IMR-90 (cell line): ENCODE results near the gene OR1M1. TPM values are rescaled to one million over a fixed set of nuclear protein-coding genes. Genes with fewer than 3 reads are reported as not detected.

ENCODE experiments used
- ATAC-seq: fragments of 200-7000 bp; cut with Tn5 transposase; 2 replicates; pipeline ENCODE4 v1.9.1; 2020; ENCODE audit warnings: low read depth, mild to moderate bottlenecking, moderate library complexity
- BruUV-seq: library from RNA; stranded (reverse); fragments of 400-500 nt; replicated peaks from 2 replicates; lab custom pipeline; 2021; lab: Mats Ljungman, UMichigan
- CTCF ChIA-PET: fragments of 300-600 bp; formaldehyde crosslinking; extraction: SDS; loops from one replicate; lab custom pipeline; 2021; ENCODE audit warnings: antibody characterized with exemption; lab: Yijun Ruan, JAX
- POLR2A ChIA-PET: fragments of 300-600 bp; sonication (Branson Sonifier 250); formaldehyde crosslinking; loops from one replicate; lab custom pipeline; 2022; ENCODE audit warnings: antibody characterized with exemption; ENCODE audit not compliant: unreplicated experiment; lab: Charles Lee
- DNase-seq: peaks from one replicate; pipeline ENCODE4 v3.0.0; 2013
- H2AFZ ChIP-seq: replicated peaks from 2 replicates; pipeline ENCODE3; 2013; ENCODE audit warnings: low read length, mild to moderate bottlenecking; ENCODE audit not compliant: poor library complexity
- H2AK5ac ChIP-seq: 2 replicates; pipeline ENCODE4 v1.6.1; 2013; ENCODE audit warnings: low read depth, low read length, inconsistent platforms
- H2AK9ac ChIP-seq: replicated peaks from 2 replicates; pipeline ENCODE3; 2013; ENCODE audit warnings: mild to moderate bottlenecking, low read depth, low read length, moderate library complexity; ENCODE audit not compliant: poor library complexity
- H2BK120ac ChIP-seq: 2 replicates; pipeline ENCODE4 v1.6.1; 2013; ENCODE audit warnings: low read depth, low read length, inconsistent platforms
- H2BK15ac ChIP-seq: 3 replicates; pipeline ENCODE4 v1.6.1; 2013; ENCODE audit warnings: low read depth, low read length, inconsistent platforms
- H2BK20ac ChIP-seq: 2 replicates; pipeline ENCODE4 v1.6.1; 2013; ENCODE audit warnings: low read depth, mild to moderate bottlenecking, inconsistent platforms, low read length, moderate library complexity
- H2BK5ac ChIP-seq: 2 replicates; pipeline ENCODE4 v1.6.1; 2013; ENCODE audit warnings: mild to moderate bottlenecking, low read depth, low read length, inconsistent platforms; ENCODE audit not compliant: poor library complexity, severe bottlenecking
- H3K14ac ChIP-seq: replicated peaks from 2 replicates; pipeline ENCODE4 v1.6.1; 2013; ENCODE audit warnings: low read depth, low read length, inconsistent platforms
- H3K18ac ChIP-seq: 2 replicates; pipeline ENCODE4 v1.6.1; 2013; ENCODE audit warnings: low read depth, low read length, control low read depth
- H3K23ac ChIP-seq: 2 replicates; pipeline ENCODE4 v1.6.1; 2013; ENCODE audit warnings: low read depth, low read length, inconsistent platforms
- H3K27ac ChIP-seq: 2 replicates; pipeline ENCODE4 v1.5.1; 2013; ENCODE audit warnings: mild to moderate bottlenecking, control low read depth, low read length; ENCODE audit not compliant: insufficient read depth
- H3K27me3 ChIP-seq: 2 replicates; pipeline ENCODE4 v1.6.1; 2013; ENCODE audit warnings: low read length; ENCODE audit not compliant: control insufficient read depth, insufficient read depth
- H3K36me3 ChIP-seq: 2 replicates; pipeline ENCODE4 v1.6.1; 2013; ENCODE audit warnings: low read length, mixed read lengths; ENCODE audit not compliant: control insufficient read depth, insufficient read depth
- H3K4ac ChIP-seq: 2 replicates; pipeline ENCODE4 v1.6.1; 2013; ENCODE audit warnings: low read depth, low read length, inconsistent platforms
- H3K4me1 ChIP-seq: 2 replicates; pipeline ENCODE4 v1.6.1; 2013; ENCODE audit warnings: low read length, mixed read lengths; ENCODE audit not compliant: control insufficient read depth, insufficient read depth
- H3K4me2 ChIP-seq: 2 replicates; pipeline ENCODE4 v1.6.1; 2013; ENCODE audit warnings: low read depth, mild to moderate bottlenecking, control low read depth, low read length, moderate library complexity
- H3K4me3 ChIP-seq: 2 replicates; pipeline ENCODE4 v1.5.1; 2013; ENCODE audit warnings: low read depth, mild to moderate bottlenecking, control low read depth, low read length, moderate library complexity; ENCODE audit not compliant: insufficient read depth
- H3K56ac ChIP-seq: 2 replicates; pipeline ENCODE4 v1.6.1; 2013; ENCODE audit warnings: low read length, inconsistent platforms; ENCODE audit not compliant: insufficient read depth; ENCODE audit errors: extremely low read depth
- H3K79me1 ChIP-seq, 2 experiments: 2 replicates each; pipeline ENCODE4 v1.6.1; 2013; ENCODE audit warnings: low read length in 2 of 2, inconsistent platforms in 1 of 2, low read depth in 1 of 2
- H3K9ac ChIP-seq: 2 replicates; pipeline ENCODE4 v1.6.1; 2013; ENCODE audit warnings: low read depth, low read length, control low read depth
- H3K9me1 ChIP-seq: 2 replicates; pipeline ENCODE4 v1.6.1; 2013; ENCODE audit warnings: low read length, inconsistent platforms; ENCODE audit not compliant: insufficient read depth
- H3K9me3 ChIP-seq: 2 replicates; pipeline ENCODE4 v1.6.1; 2013; ENCODE audit warnings: low read length; ENCODE audit not compliant: control insufficient read depth, insufficient read depth
- H4K20me1 ChIP-seq: 2 replicates; pipeline ENCODE4 v1.6.1; 2013; ENCODE audit warnings: low read length, inconsistent platforms; ENCODE audit not compliant: insufficient read depth
- H4K5ac ChIP-seq: 2 replicates; pipeline ENCODE4 v1.6.1; 2013; ENCODE audit warnings: mild to moderate bottlenecking, low read depth, low read length, control low read depth
- H4K8ac ChIP-seq, 2 experiments: 2 replicates each; pipeline ENCODE4 v1.6.1; 2013; ENCODE audit warnings: low read depth in 2 of 2, low read length in 2 of 2, control low read depth in 1 of 2, inconsistent platforms in 1 of 2
- H4K91ac ChIP-seq: 2 replicates; pipeline ENCODE4 v1.6.1; 2013; ENCODE audit warnings: low read depth, low read length, inconsistent platforms; ENCODE audit not compliant: insufficient read depth
- BHLHE40 ChIP-seq: fragments of 150-350 bp; IDR thresholded peaks from 2 replicates; pipeline ENCODE4 v1.6.1; 2016; ENCODE audit warnings: mild to moderate bottlenecking, low read depth, low read length
- CEBPB ChIP-seq: IDR thresholded peaks from 2 replicates; pipeline ENCODE4 v1.6.1; 2012; ENCODE audit warnings: low read depth, low read length, improper control_type of control experiment
- CHD1 ChIP-seq: IDR thresholded peaks from 2 replicates; pipeline ENCODE4 v1.6.1; 2012; ENCODE audit warnings: low read depth, low read length, improper control_type of control experiment
- FOS ChIP-seq: fragments of 150-350 bp; IDR thresholded peaks from 2 replicates; pipeline ENCODE4 v1.6.1; 2016; ENCODE audit warnings: low read depth, low read length
- MAZ ChIP-seq: IDR thresholded peaks from 2 replicates; pipeline ENCODE4 v1.6.1; 2012; ENCODE audit warnings: low read depth, mild to moderate bottlenecking, low read length, improper control_type of control experiment, moderate library complexity, borderline replicate concordance
- MXI1 ChIP-seq: IDR thresholded peaks from 2 replicates; pipeline ENCODE4 v1.6.1; 2012; ENCODE audit warnings: low read depth, mild to moderate bottlenecking, low read length, moderate library complexity, borderline replicate concordance
- NFE2L2 ChIP-seq: fragments of 150-350 bp; IDR thresholded peaks from 2 replicates; pipeline ENCODE4 v1.6.1; 2016; ENCODE audit warnings: low read depth, mild to moderate bottlenecking, low read length
- RCOR1 ChIP-seq: IDR thresholded peaks from 2 replicates; pipeline ENCODE4 v1.6.1; 2012; ENCODE audit warnings: mild to moderate bottlenecking, low read length, improper control_type of control experiment; ENCODE audit not compliant: insufficient replicate concordance
- SMC3 ChIP-seq: fragments of 150-350 bp; IDR thresholded peaks from 2 replicates; pipeline ENCODE4 v1.6.1; 2016; ENCODE audit warnings: low read depth, mild to moderate bottlenecking, antibody characterized with exemption, low read length, moderate library complexity
- WGBS, 2 experiments: methylation state at CpG; one replicate each; pipeline versions ENCODE4 v1.1.5 to v1.1.7; 2013; ENCODE audit warnings: missing lambda C conversion rate in 2 of 2; ENCODE audit not compliant: insufficient read length in 1 of 2; ENCODE audit errors: extremely low coverage in 2 of 2; 5-methylcytosine and 5-hydroxymethylcytosine counted together
- dilution Hi-C: fragments of 300-500 bp; cut with HindIII; formaldehyde crosslinking; loops from one replicate; pipeline ENCODE4 v1.14.3; 2018; ENCODE audit warnings: low sequenced_read_pairs; ENCODE audit not compliant: unreplicated experiment
- in situ Hi-C: fragments of 300-500 bp; cut with MboI; formaldehyde crosslinking; loops from 3 replicates; pipeline ENCODE4 v1.14.3; 2019; ENCODE audit warnings: low sequenced_read_pairs, inconsistent platforms, mixed read lengths
- intact Hi-C: fragments of 100-400 bp; cut with micrococcal nuclease; formaldehyde crosslinking; loops from 2 replicates; pipeline ENCODE4 v1.10.0; 2022
- polyA plus RNA-seq, 3 experiments: library from polyadenylated mRNA; depleted of rRNA; stranded (reverse); fragments of >200 nt; gene quantifications; 2 replicates each; pipeline ENCODE4 v1.2.3, GENCODE V29; 2012; ENCODE audit warnings: low replicate concordance in 1 of 3
- total RNA-seq: library from RNA; depleted of rRNA; stranded (reverse); fragments of >200 nt; gene quantifications from 2 replicates; pipeline ENCODE4 v1.2.3, GENCODE V29; 2012
- TF ChIP-seq, protein P1 (sequence below): conservative IDR thresholded peaks from 2 replicates; pipeline ENCODE4 v1.5.1; 2012; ENCODE audit warnings: mild to moderate bottlenecking, low read depth, low read length, improper control_type of control experiment
- TF ChIP-seq, protein P2 (sequence below): fragments of 150-350 bp; IDR thresholded peaks from 2 replicates; pipeline ENCODE4 v1.6.1; 2017; ENCODE audit warnings: mild to moderate bottlenecking, antibody characterized with exemption, low read length, low read depth
- TF ChIP-seq, protein P3 (sequence below): fragments of 150-350 bp; IDR thresholded peaks from 2 replicates; pipeline ENCODE4 v1.6.1; 2016; ENCODE audit warnings: low read depth, mild to moderate bottlenecking, low read length, moderate library complexity, borderline replicate concordance

Gene OR1M1
- total and polyA plus RNA-seq, 2 of the 4 experiments (the other 2 are of a cell fraction): not detected

DNA sequence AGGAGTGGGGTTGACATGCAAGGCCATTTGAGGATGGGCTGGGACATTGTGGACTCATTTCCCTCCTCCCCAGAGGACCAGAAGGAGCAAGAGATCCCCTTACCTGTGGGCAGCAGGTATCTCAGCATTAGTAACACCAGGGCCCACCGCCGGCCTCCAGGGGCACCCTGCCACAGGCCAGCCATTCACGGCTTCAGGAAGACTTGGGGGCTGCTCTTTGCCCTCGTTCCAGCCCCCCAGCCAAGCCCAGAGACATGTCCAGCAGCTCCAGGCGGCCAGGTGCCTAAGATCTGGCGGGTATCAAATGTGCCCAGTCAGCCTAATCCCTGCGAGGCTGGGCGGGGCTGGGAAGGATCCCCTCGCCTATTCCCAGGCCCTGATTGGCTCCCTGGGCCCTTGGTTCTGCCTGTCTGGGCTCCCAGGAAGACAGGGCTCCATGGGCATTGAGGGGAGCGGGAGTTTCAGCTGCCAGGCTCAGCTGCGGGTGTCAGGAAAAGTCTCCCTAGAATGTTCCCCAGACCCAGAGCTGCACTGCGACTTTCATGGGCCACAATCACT, 21.3 kb upstream of the OR1M1 start:
- WGBS, 2 experiments: 25% methylated on average over 5 of the region's 12 CpGs; no CpG with 5 or more reads in 1 of the 2 experiments
- H3K4me3 ChIP-seq: no peak overlapping the region
- H2BK20ac ChIP-seq: no peak overlapping the region
- H4K91ac ChIP-seq: no peak overlapping the region
- H3K4me2 ChIP-seq: no peak overlapping the region
- H3K9me3 ChIP-seq: peaks cover 22% of the 10 kb centered on the region; the same call in 1 of the 2 replicates
- H2AFZ ChIP-seq: no peak overlapping the region
- H2AK9ac ChIP-seq: no peak overlapping the region
- H4K20me1 ChIP-seq: no peaks in the 10 kb centered on the region
- BruUV-seq: no TSS peak
- CTCF ChIA-PET: no interaction called here
- no peaks in the 10 kb centered on the region for H3K79me1 ChIP-seq
- H3K4ac ChIP-seq: no peak overlapping the region
- in situ Hi-C loops: no loop called here
- no peak overlapping the region for H3K14ac ChIP-seq
- DNase-seq (no peak), ATAC-seq (no peak)
- dilution Hi-C loops: no loop called here
- no peak overlapping the region for H3K27ac ChIP-seq
- no peak overlapping the region for H4K5ac ChIP-seq
- no peaks in the 10 kb centered on the region for H3K36me3 ChIP-seq
- H3K9ac ChIP-seq: no peak overlapping the region
- H3K4me1 ChIP-seq: no peaks in the 10 kb centered on the region
- no peak overlapping the region for H2BK15ac ChIP-seq
- no peak overlapping the region for H2AK5ac ChIP-seq
- intact Hi-C loops: no loop called here
- no peaks in the 10 kb centered on the region for H3K27me3 ChIP-seq
- no peak overlapping the region for H2BK5ac ChIP-seq
- POLR2A ChIA-PET: no interaction called here
- H3K56ac ChIP-seq: no peak overlapping the region
- no peak overlapping the region for H3K18ac ChIP-seq
- no peaks in the 10 kb centered on the region for H3K9me1 ChIP-seq
- no peak for TF ChIP-seq BHLHE40
- TF ChIP-seq CEBPB: no peak
- TF ChIP-seq RCOR1: no peak
- no peak for TF ChIP-seq MAZ
- TF ChIP-seq, protein P1, sequence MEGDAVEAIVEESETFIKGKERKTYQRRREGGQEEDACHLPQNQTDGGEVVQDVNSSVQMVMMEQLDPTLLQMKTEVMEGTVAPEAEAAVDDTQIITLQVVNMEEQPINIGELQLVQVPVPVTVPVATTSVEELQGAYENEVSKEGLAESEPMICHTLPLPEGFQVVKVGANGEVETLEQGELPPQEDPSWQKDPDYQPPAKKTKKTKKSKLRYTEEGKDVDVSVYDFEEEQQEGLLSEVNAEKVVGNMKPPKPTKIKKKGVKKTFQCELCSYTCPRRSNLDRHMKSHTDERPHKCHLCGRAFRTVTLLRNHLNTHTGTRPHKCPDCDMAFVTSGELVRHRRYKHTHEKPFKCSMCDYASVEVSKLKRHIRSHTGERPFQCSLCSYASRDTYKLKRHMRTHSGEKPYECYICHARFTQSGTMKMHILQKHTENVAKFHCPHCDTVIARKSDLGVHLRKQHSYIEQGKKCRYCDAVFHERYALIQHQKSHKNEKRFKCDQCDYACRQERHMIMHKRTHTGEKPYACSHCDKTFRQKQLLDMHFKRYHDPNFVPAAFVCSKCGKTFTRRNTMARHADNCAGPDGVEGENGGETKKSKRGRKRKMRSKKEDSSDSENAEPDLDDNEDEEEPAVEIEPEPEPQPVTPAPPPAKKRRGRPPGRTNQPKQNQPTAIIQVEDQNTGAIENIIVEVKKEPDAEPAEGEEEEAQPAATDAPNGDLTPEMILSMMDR: no peak
- TF ChIP-seq, protein P2, sequence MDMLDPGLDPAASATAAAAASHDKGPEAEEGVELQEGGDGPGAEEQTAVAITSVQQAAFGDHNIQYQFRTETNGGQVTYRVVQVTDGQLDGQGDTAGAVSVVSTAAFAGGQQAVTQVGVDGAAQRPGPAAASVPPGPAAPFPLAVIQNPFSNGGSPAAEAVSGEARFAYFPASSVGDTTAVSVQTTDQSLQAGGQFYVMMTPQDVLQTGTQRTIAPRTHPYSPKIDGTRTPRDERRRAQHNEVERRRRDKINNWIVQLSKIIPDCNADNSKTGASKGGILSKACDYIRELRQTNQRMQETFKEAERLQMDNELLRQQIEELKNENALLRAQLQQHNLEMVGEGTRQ: no peak
- TF ChIP-seq FOS: no peak
- no peak for TF ChIP-seq MXI1
- TF ChIP-seq, protein P3, sequence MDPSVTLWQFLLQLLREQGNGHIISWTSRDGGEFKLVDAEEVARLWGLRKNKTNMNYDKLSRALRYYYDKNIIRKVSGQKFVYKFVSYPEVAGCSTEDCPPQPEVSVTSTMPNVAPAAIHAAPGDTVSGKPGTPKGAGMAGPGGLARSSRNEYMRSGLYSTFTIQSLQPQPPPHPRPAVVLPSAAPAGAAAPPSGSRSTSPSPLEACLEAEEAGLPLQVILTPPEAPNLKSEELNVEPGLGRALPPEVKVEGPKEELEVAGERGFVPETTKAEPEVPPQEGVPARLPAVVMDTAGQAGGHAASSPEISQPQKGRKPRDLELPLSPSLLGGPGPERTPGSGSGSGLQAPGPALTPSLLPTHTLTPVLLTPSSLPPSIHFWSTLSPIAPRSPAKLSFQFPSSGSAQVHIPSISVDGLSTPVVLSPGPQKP: no peak
- no peak for TF ChIP-seq CHD1
- TF ChIP-seq SMC3: no peak
- TF ChIP-seq NFE2L2: no peak
- no peak overlapping the region for H4K8ac ChIP-seq
- H2BK120ac ChIP-seq: no peak overlapping the region
- no peak overlapping the region for H3K23ac ChIP-seq
